HepG2 (cell line): ENCODE results near the gene AGRN. TPM values are rescaled to one million over a fixed set of nuclear protein-coding genes. Genes with fewer than 3 reads are reported as not detected.

Experiments
- ATAC-seq: fragments of 200-7000 bp; cut with Tn5 transposase; 3 replicates; pipeline ENCODE4 v1.9.1; 2020; ENCODE audit warnings: mild to moderate bottlenecking, moderate library complexity
- BruUV-seq: library from RNA; stranded (reverse); fragments of 400-500 nt; replicated peaks from 2 replicates; lab custom pipeline; 2021; lab: Mats Ljungman, UMichigan
- CTCF ChIA-PET: fragments of 300-600 bp; formaldehyde crosslinking; extraction: SDS; loops from one replicate; lab custom pipeline; 2021; ENCODE audit warnings: low total read pairs, inconsistent platforms, low intra/inter-chr PET ratio; lab: Yijun Ruan, JAX
- POLR2A ChIA-PET: fragments of 350-600 bp; sonication (Branson Sonifier 250); formaldehyde crosslinking; loops from one replicate; lab custom pipeline; 2020; ENCODE audit warnings: antibody characterized with exemption, inconsistent platforms; lab: Yijun Ruan, JAX
- DNase-seq: peaks from one replicate; pipeline ENCODE4 v3.0.0-alpha.2; 2015; ENCODE audit warnings: low spot score
- FAIRE-seq: peaks from 3 replicates; lab custom pipeline; 2011; peaks lifted over from hg19 to GRCh38; lab: Jason Lieb, UNC
- H2AFZ ChIP-seq: one replicate; pipeline ENCODE4 v1.6.1; 2011; ENCODE audit warnings: low read length, inconsistent platforms
- H3K27ac ChIP-seq: fragments of 300-600 bp; 3 replicates; pipeline ENCODE4 v1.8.0; 2011; ENCODE audit warnings: mixed run types, mild to moderate bottlenecking, mixed read lengths, low read length, inconsistent platforms; ENCODE audit not compliant: insufficient read depth; ENCODE audit errors: extremely low read length
- H3K27me3 ChIP-seq, 2 experiments: fragments of 200-600 bp in 1 of 2; 2 replicates in 1 of 2; 3 replicates in 1 of 2; pipeline versions ENCODE4 v1.6.0 to v1.8.0; 2011; ENCODE audit warnings: low read length in 2 of 2, mild to moderate bottlenecking in 2 of 2, moderate library complexity in 2 of 2, inconsistent platforms in 1 of 2; ENCODE audit not compliant: insufficient read depth in 2 of 2, control insufficient read depth in 1 of 2
- H3K36me3 ChIP-seq, 2 experiments: fragments of 200-600 bp in 1 of 2; replicated peaks in 1 of 2; 2 replicates in 1 of 2; 3 replicates in 1 of 2; pipeline versions ENCODE4 v1.5.1 to v1.8.0; 2011; ENCODE audit warnings: low read length in 2 of 2, inconsistent platforms in 1 of 2; ENCODE audit not compliant: insufficient read depth in 2 of 2, control insufficient read depth in 1 of 2
- H3K4me1 ChIP-seq: 2 replicates; pipeline ENCODE4 v1.5.1; 2012; ENCODE audit warnings: low read length, inconsistent platforms; ENCODE audit not compliant: insufficient read depth
- H3K4me2 ChIP-seq: 2 replicates; pipeline ENCODE4 v1.6.0; 2011; ENCODE audit warnings: low read depth, low read length, inconsistent platforms
- H3K4me3 ChIP-seq, 3 experiments: fragments of 200-600 bp in 1 of 3; sonication (generic), shearing (Covaris generic) in 1 of 3; replicated peaks in 1 of 3; 2 replicates each; pipeline ENCODE4 v1.5.1; 2011 to 2016; ENCODE audit warnings: low read length in 3 of 3, inconsistent platforms in 2 of 3, low read depth in 2 of 3, mild to moderate bottlenecking in 2 of 3, control low read depth in 1 of 3, mixed read lengths in 1 of 3; ENCODE audit not compliant: insufficient read depth in 1 of 3
- H3K79me2 ChIP-seq: one replicate; pipeline ENCODE4 v1.6.1; 2011; ENCODE audit warnings: low read length, inconsistent platforms; ENCODE audit not compliant: insufficient read depth
- H3K9ac ChIP-seq: 2 replicates; pipeline ENCODE4 v1.6.0; 2011; ENCODE audit warnings: mild to moderate bottlenecking, low read depth, low read length, inconsistent platforms; ENCODE audit not compliant: insufficient read depth
- H3K9me3 ChIP-seq: 2 replicates; pipeline ENCODE4 v1.5.1; 2012; ENCODE audit warnings: mild to moderate bottlenecking, low read length
- H4K20me1 ChIP-seq: 2 replicates; pipeline ENCODE4 v1.6.0; 2011; ENCODE audit warnings: inconsistent platforms, mild to moderate bottlenecking, low read length, moderate library complexity; ENCODE audit not compliant: insufficient read depth
- FOSL2 ChIP-seq: sonication (generic); formaldehyde crosslinking; IDR thresholded peaks from 2 replicates; pipeline ENCODE4 v1.4.0; 2020; ENCODE audit warnings: missing genetic modification reagents
- HNRNPL ChIP-seq: fragments of 200-400 bp; formaldehyde crosslinking; IDR thresholded peaks from 2 replicates; pipeline ENCODE4 v1.6.1; 2017; ENCODE audit warnings: mild to moderate bottlenecking, low read depth, low read length
- MEIS1 ChIP-seq: sonication (generic); formaldehyde crosslinking; IDR thresholded peaks from 2 replicates; pipeline ENCODE4 v1.9.0; 2021; ENCODE audit warnings: mild to moderate bottlenecking, missing genetic modification reagents, moderate library complexity, borderline replicate concordance
- PHF20 ChIP-seq: sonication (generic); formaldehyde crosslinking; IDR thresholded peaks from 2 replicates; pipeline ENCODE4 v1.5.0; 2020; ENCODE audit warnings: mild to moderate bottlenecking, missing genetic modification reagents
- PHF21A ChIP-seq: sonication (generic); formaldehyde crosslinking; IDR thresholded peaks from 2 replicates; pipeline ENCODE4 v1.5.0; 2020; ENCODE audit warnings: mild to moderate bottlenecking, missing genetic modification reagents
- SP4 ChIP-seq: sonication (generic); formaldehyde crosslinking; IDR thresholded peaks from 2 replicates; pipeline ENCODE4 v1.8.1; 2023; ENCODE audit warnings: mild to moderate bottlenecking, missing genetic modification reagents
- ZBTB40 ChIP-seq, 2 experiments: fragments of 450-650 bp in 1 of 2; sonication (generic) in 1 of 2; formaldehyde crosslinking in 1 of 2; IDR thresholded peaks; 2 replicates each; pipeline versions ENCODE4 v1.6.1 to v1.8.0; 2016 to 2022; ENCODE audit warnings: antibody characterized with exemption in 1 of 2, mild to moderate bottlenecking in 1 of 2, missing genetic modification reagents in 1 of 2
- ZNF343 ChIP-seq: sonication (generic); formaldehyde crosslinking; IDR thresholded peaks from 2 replicates; pipeline ENCODE4 v1.4.0; 2020; ENCODE audit warnings: mild to moderate bottlenecking, missing genetic modification reagents
- ZNF629 ChIP-seq: sonication (generic); formaldehyde crosslinking; conservative IDR thresholded peaks from 2 replicates; pipeline ENCODE4 v1.5.0; 2020; ENCODE audit warnings: missing genetic modification reagents
- ZSCAN31 ChIP-seq: sonication (generic); formaldehyde crosslinking; IDR thresholded peaks from 2 replicates; pipeline ENCODE4 v1.5.0; 2020; ENCODE audit warnings: low read depth, mild to moderate bottlenecking, missing genetic modification reagents
- WGBS: methylation state at CpG from one replicate; pipeline ENCODE4 v1.1.6; 2017; ENCODE audit warnings: low lambda C conversion rate; 5-methylcytosine and 5-hydroxymethylcytosine counted together
- in situ Hi-C: cut with HindIII; loops from 2 replicates; pipeline ENCODE4 v1.10.0; 2017; ENCODE audit warnings: low pct_unique_long_range_greater_than_20kb; ENCODE audit not compliant: extremely low pct_ligation_motif_present
- intact Hi-C: fragments of 100-400 bp; cut with micrococcal nuclease; formaldehyde crosslinking; loops from one replicate; pipeline ENCODE4 v1.10.0; 2022; ENCODE audit not compliant: unreplicated experiment
- polyA plus RNA-seq, 8 experiments: library from polyadenylated mRNA; depleted of rRNA in 3 of 8; stranded (reverse) in 7 of 8; unstranded in 1 of 8; fragments of >200 nt; fragmentation: Illumina TruSeq in 4 of 8; extraction: Trizol in 4 of 8; gene quantifications; 2 replicates each; pipeline versions ENCODE4 v1.2.1 to v1.2.3, GENCODE V29; 2011 to 2016; ENCODE audit warnings: low read depth in 4 of 8, missing spikeins in 1 of 8, mixed read lengths in 1 of 8; ENCODE audit not compliant: insufficient read depth in 1 of 8
- total RNA-seq, 5 experiments: library from RNA; depleted of rRNA; stranded (reverse); fragments of >200 nt; fragmentation: Illumina TruSeq; extraction: Trizol; gene quantifications; 2 replicates each; pipeline ENCODE4 v1.2.3, GENCODE V29; 2016; ENCODE audit warnings: low read depth in 1 of 5
- TF ChIP-seq, protein P1 (sequence below): sonication (generic); formaldehyde crosslinking; IDR thresholded peaks from 2 replicates; pipeline ENCODE4 v1.4.0; 2020; ENCODE audit warnings: mild to moderate bottlenecking, missing genetic modification reagents
- TF ChIP-seq, protein P2 (sequence below): sonication (generic); formaldehyde crosslinking; IDR thresholded peaks from 2 replicates; pipeline ENCODE4 v1.5.0; 2020; ENCODE audit warnings: mild to moderate bottlenecking, low read depth, missing genetic modification reagents, borderline replicate concordance

AGRN gene
- total and polyA plus RNA-seq, 2 of the 13 experiments (the other 11 are each of a cell fraction or from before 2014, with no cell fraction given), result 29.8 to 65.2 TPM

DNA sequence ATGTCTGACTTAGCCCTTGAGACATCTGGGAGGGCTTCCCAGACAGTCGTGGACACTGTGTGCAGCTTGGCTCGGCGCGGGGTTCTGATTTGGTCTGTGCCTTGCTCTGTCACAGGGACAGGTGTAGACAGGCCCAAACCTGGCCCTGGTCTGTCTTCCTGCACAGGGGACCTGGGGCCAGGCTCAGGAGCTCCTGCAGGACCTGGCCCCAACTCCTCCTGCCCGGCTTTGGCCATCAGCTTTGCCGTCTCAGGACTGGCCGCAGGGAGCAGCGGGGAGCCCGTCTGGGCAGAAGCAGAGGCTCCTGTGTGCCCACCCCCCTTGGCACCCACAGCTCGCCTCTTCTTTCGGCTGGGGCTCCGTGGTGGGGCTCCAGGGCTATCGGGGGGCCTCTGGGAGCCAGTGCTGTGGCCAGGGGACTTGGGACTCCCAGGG lies 39.8 kb upstream of the AGRN start:
- intact Hi-C loops (no loop called here), in situ Hi-C loops (no loop called here)
- Histone ChIP-seq H3K79me2 (no peaks in the 10 kb centered on the region), H3K27ac (no peak overlapping the region), H3K4me3 (peak overlapping the region; percentile 2 to 70 (median 48); a peak in 4 of 6 replicates), H3K9ac (peak overlapping the region; percentile 49; the same call in 1 of the 2 replicates), H3K27me3 (peaks cover 22 to 50% of the 10 kb centered on the region in 2 experiments), H2AFZ (no peak overlapping the region), H3K4me1 (peaks cover 55% of the 10 kb centered on the region), H4K20me1 (no peaks in the 10 kb centered on the region), H3K36me3 (no peaks in the 10 kb centered on the region), H3K9me3 (no peaks in the 10 kb centered on the region), H3K4me2 (peak overlapping the region; percentile 74)
- TF ChIP-seq ZBTB40 (IDR thresholded peaks at IDR 0.05) (no peak), ZBTB40 (CRISPR knock-in tag; IDR thresholded peaks at IDR 0.05) (0 out of 2 replicates have a peak, but pooled peaks have one; percentile 11), FOSL2 (no peak), HNRNPL (0 out of 2 replicates have a peak, but pooled peaks have one; percentile 56), ZNF629 (CRISPR knock-in tag) (no peak), MEIS1 (no peak), PHF21A (CRISPR knock-in tag) (0 out of 2 replicates have a peak, but pooled peaks have one; percentile 40), SP4 (CRISPR knock-in tag) (0 out of 2 replicates have a peak, but pooled peaks have one; percentile 31), PHF20 (0 out of 2 replicates have a peak, but pooled peaks have one; percentile 38), ZSCAN31 (no peak), ZNF343 (CRISPR knock-in tag) (0 out of 2 replicates have a peak, but pooled peaks have one; percentile 8)
- TF ChIP-seq, protein P1, sequence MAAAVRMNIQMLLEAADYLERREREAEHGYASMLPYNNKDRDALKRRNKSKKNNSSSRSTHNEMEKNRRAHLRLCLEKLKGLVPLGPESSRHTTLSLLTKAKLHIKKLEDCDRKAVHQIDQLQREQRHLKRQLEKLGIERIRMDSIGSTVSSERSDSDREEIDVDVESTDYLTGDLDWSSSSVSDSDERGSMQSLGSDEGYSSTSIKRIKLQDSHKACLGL (CRISPR knock-in tag), result 0 out of 2 replicates have a peak, but pooled peaks have one; percentile 31
- TF ChIP-seq, protein P2, sequence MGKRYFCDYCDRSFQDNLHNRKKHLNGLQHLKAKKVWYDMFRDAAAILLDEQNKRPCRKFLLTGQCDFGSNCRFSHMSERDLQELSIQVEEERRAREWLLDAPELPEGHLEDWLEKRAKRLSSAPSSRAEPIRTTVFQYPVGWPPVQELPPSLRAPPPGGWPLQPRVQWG (CRISPR knock-in tag), result 0 out of 2 replicates have a peak, but pooled peaks have one; percentile 67
- ATAC-seq, result peak; percentile 40
- ChIA-PET POLR2A (interaction anchor here (1.9 kb wide), 1 partner anchor 13 kb away, joined by 4 read pairs; the partner anchor contains the start of gene PLEKHN1), CTCF (no interaction called here)
- WGBS, result no CpG with 5 or more reads among the region's 13 CpGs
- no peak for DNase-seq
- BruUV-seq, result no TSS peak
- no peak for FAIRE-seq
